HepG2 (cell line): Measurements from ENCODE around the gene GAN. TPM values are rescaled to one million over a fixed set of nuclear protein-coding genes. Genes with fewer than 3 reads are reported as not detected.

ENCODE experiments used
- CEBPG ChIP-seq: IDR thresholded peaks from 2 replicates; pipeline ENCODE4 v1.6.1; 2016
- DRAP1 ChIP-seq: IDR thresholded peaks from 2 replicates; pipeline ENCODE4 v1.6.1; 2016; ENCODE audit warnings: missing genetic modification reagents, missing compliant biosample characterization
- GRHL1 ChIP-seq: sonication (generic); formaldehyde crosslinking; conservative IDR thresholded peaks from 2 replicates; pipeline ENCODE4 v1.8.0; 2022; ENCODE audit warnings: missing genetic modification reagents
- IRF1 ChIP-seq: sonication (generic); formaldehyde crosslinking; IDR thresholded peaks from 2 replicates; pipeline ENCODE4 v1.4.0; 2020; ENCODE audit warnings: low read depth, mild to moderate bottlenecking, missing genetic modification reagents
- MLXIP ChIP-seq: sonication (generic); formaldehyde crosslinking; IDR thresholded peaks from 2 replicates; pipeline ENCODE4 v1.9.0; 2021; ENCODE audit warnings: missing genetic modification reagents, borderline replicate concordance
- PAX8 ChIP-seq: sonication (generic); formaldehyde crosslinking; IDR thresholded peaks from 2 replicates; pipeline ENCODE4 v1.8.0; 2022; ENCODE audit warnings: mild to moderate bottlenecking, missing genetic modification reagents, borderline replicate concordance
- TARDBP ChIP-seq: sonication (generic); formaldehyde crosslinking; IDR thresholded peaks from 2 replicates; pipeline ENCODE4 v1.8.0; 2022; ENCODE audit warnings: mild to moderate bottlenecking, missing genetic modification reagents
- TOPORS ChIP-seq: sonication (generic); formaldehyde crosslinking; IDR thresholded peaks from 2 replicates; pipeline ENCODE4 v1.8.0; 2023; ENCODE audit warnings: mild to moderate bottlenecking, missing genetic modification reagents
- XBP1 ChIP-seq: sonication (generic); formaldehyde crosslinking; IDR thresholded peaks from 2 replicates; pipeline ENCODE4 v1.5.0; 2020; ENCODE audit warnings: missing genetic modification reagents
- ZBTB1 ChIP-seq: sonication (generic); formaldehyde crosslinking; IDR thresholded peaks from 2 replicates; pipeline ENCODE4 v1.4.0; 2020; ENCODE audit warnings: missing genetic modification reagents, borderline replicate concordance
- ZEB1 ChIP-seq: IDR thresholded peaks from 2 replicates; pipeline ENCODE4 v1.6.1; 2012; ENCODE audit warnings: mild to moderate bottlenecking, low read depth, inconsistent platforms; ENCODE audit not compliant: insufficient replicate concordance
- ZNF264 ChIP-seq: sonication (generic); formaldehyde crosslinking; IDR thresholded peaks from 2 replicates; pipeline ENCODE4 v1.4.0; 2020; ENCODE audit warnings: missing genetic modification reagents
- ZNF281 ChIP-seq: sonication (generic); formaldehyde crosslinking; IDR thresholded peaks from 2 replicates; pipeline ENCODE4 v1.4.0; 2020; ENCODE audit warnings: missing genetic modification reagents, borderline replicate concordance
- ZNF556 ChIP-seq: sonication (generic); formaldehyde crosslinking; IDR thresholded peaks from 2 replicates; pipeline ENCODE4 v1.4.0; 2020; ENCODE audit warnings: mild to moderate bottlenecking, missing genetic modification reagents, borderline replicate concordance
- ZNF670 ChIP-seq: sonication (generic); formaldehyde crosslinking; IDR thresholded peaks from 2 replicates; pipeline ENCODE4 v1.8.0; 2022; ENCODE audit warnings: mild to moderate bottlenecking, missing genetic modification reagents, borderline replicate concordance
- ZNF704 ChIP-seq: sonication (generic); formaldehyde crosslinking; IDR thresholded peaks from 2 replicates; pipeline ENCODE4 v1.8.1; 2023; ENCODE audit warnings: mild to moderate bottlenecking, inconsistent platforms, moderate library complexity, missing genetic modification reagents, borderline replicate concordance
- ZNF776 ChIP-seq: sonication (generic); formaldehyde crosslinking; IDR thresholded peaks from 2 replicates; pipeline ENCODE4 v1.4.0; 2020; ENCODE audit warnings: mild to moderate bottlenecking, missing genetic modification reagents
- ZSCAN22 ChIP-seq: sonication (generic); formaldehyde crosslinking; IDR thresholded peaks from 2 replicates; pipeline ENCODE4 v1.4.0; 2020; ENCODE audit warnings: mild to moderate bottlenecking, missing genetic modification reagents
- polyA plus RNA-seq, 8 experiments: library from polyadenylated mRNA; depleted of rRNA in 3 of 8; stranded (reverse) in 7 of 8; unstranded in 1 of 8; fragments of >200 nt; fragmentation: Illumina TruSeq in 4 of 8; extraction: Trizol in 4 of 8; gene quantifications; 2 replicates each; pipeline versions ENCODE4 v1.2.1 to v1.2.3, GENCODE V29; 2011 to 2016; ENCODE audit warnings: low read depth in 4 of 8, missing spikeins in 1 of 8, mixed read lengths in 1 of 8; ENCODE audit not compliant: insufficient read depth in 1 of 8
- total RNA-seq, 5 experiments: library from RNA; depleted of rRNA; stranded (reverse); fragments of >200 nt; fragmentation: Illumina TruSeq; extraction: Trizol; gene quantifications; 2 replicates each; pipeline ENCODE4 v1.2.3, GENCODE V29; 2016; ENCODE audit warnings: low read depth in 1 of 5

The GAN gene
- total and polyA plus RNA-seq, 2 of the 13 experiments (the other 11 are each of a cell fraction or from before 2014, with no cell fraction given), result 4.3 to 11.0 TPM

GRCh38 chr16:81403601-81404391 lies 89.0 kb downstream of the GAN start (continued):
- TF ChIP-seq PAX8 (CRISPR knock-in tag), result peak; percentile 92; the same call in 1 of the 2 replicates
- no peak for TF ChIP-seq TOPORS (CRISPR knock-in tag)
- peak; percentile 92 for TF ChIP-seq ZNF556 (CRISPR knock-in tag)
- 0 out of 2 replicates have a peak, but pooled peaks have one; percentile 40 for TF ChIP-seq ZSCAN22 (CRISPR knock-in tag)
- TF ChIP-seq ZNF264 (CRISPR knock-in tag), result no peak
- TF ChIP-seq IRF1 (CRISPR knock-in tag), result no peak
- TF ChIP-seq ZEB1, result no peak
- peak; percentile 24; the same call in 1 of the 2 replicates for TF ChIP-seq DRAP1 (CRISPR knock-in tag)
- TF ChIP-seq GRHL1 (CRISPR knock-in tag), result no peak
- TF ChIP-seq ZNF776 (CRISPR knock-in tag), result peak; percentile 85; the same call in 1 of the 2 replicates
- no peak for TF ChIP-seq ZNF281 (CRISPR knock-in tag)
- TF ChIP-seq CEBPG (CRISPR knock-in tag), result peak; percentile 38; the same call in 1 of the 2 replicates
- TF ChIP-seq TARDBP (CRISPR knock-in tag), result no peak
- TF ChIP-seq ZNF670 (CRISPR knock-in tag), result no peak
- TF ChIP-seq ZBTB1 (CRISPR knock-in tag), result no peak
- TF ChIP-seq XBP1 (CRISPR knock-in tag), result 0 out of 2 replicates have a peak, but pooled peaks have one; percentile 19
- TF ChIP-seq MLXIP (CRISPR knock-in tag), result no peak
- TF ChIP-seq ZNF704 (CRISPR knock-in tag), result peak; percentile 85
